Activated CD4-positive, alpha-beta T cell treated with anti-CD3 and anti-CD28 coated beads for 48 hours (primary cell): ENCODE data around the gene RAB11FIP4.

Experiments
- DNase-seq: peaks from one replicate; pipeline ENCODE4 v3.0.0-alpha.2; 2020

The RAB11FIP4 gene

GRCh38 chr17:31411707-31412285 is 20.3 kb downstream of the RAB11FIP4 start:
- no peak for DNase-seq

- no peak for DNase-seq
These were observed 21.0 kb downstream of the RAB11FIP4 start for GRCh38 chr17:31412511-31412910.

GRCh38 chr17:31413081-31413799 is 21.8 kb downstream of the RAB11FIP4 start:
- no peak for DNase-seq

GRCh38 chr17:31413874-31414549 is 22.5 kb downstream of the RAB11FIP4 start:
- no peak for DNase-seq

- DNase-seq: no peak
These were observed 23.1 kb downstream of the RAB11FIP4 start for GRCh38 chr17:31414550-31414918.

GRCh38 chr17:31415004-31415454 is 23.6 kb downstream of the RAB11FIP4 start:
- no peak for DNase-seq

- no peak for DNase-seq
These were observed 24.4 kb downstream of the RAB11FIP4 start for GRCh38 chr17:31415640-31416502.

- DNase-seq: no peak
These were observed 25.0 kb downstream of the RAB11FIP4 start for GRCh38 chr17:31416503-31416923.

- DNase-seq: no peak
These were observed 25.7 kb downstream of the RAB11FIP4 start for GRCh38 chr17:31417051-31417792.

- no peak for DNase-seq
These were observed 27.4 kb downstream of the RAB11FIP4 start for GRCh38 chr17:31418773-31419350.

- no peak for DNase-seq
These were observed 31.0 kb downstream of the RAB11FIP4 start for GRCh38 chr17:31422443-31422842.

GRCh38 chr17:31424944-31425281 is 33.4 kb downstream of the RAB11FIP4 start:
- no peak for DNase-seq

- no peak for DNase-seq
These were observed 34.0 kb downstream of the RAB11FIP4 start for GRCh38 chr17:31425282-31426040.

GRCh38 chr17:31427684-31428083 is 36.2 kb downstream of the RAB11FIP4 start:
- DNase-seq: no peak

GRCh38 chr17:31428111-31428510 is 36.6 kb downstream of the RAB11FIP4 start:
- DNase-seq: no peak

- no peak for DNase-seq
These were observed 37.0 kb downstream of the RAB11FIP4 start for GRCh38 chr17:31428512-31428911.

GRCh38 chr17:31431098-31431851 is 39.8 kb downstream of the RAB11FIP4 start:
- DNase-seq: no peak

GRCh38 chr17:31431852-31432658 is 40.6 kb downstream of the RAB11FIP4 start:
- no peak for DNase-seq

- DNase-seq: peak; percentile 19
These were observed 41.8 kb downstream of the RAB11FIP4 start for GRCh38 chr17:31433091-31433790.
